HG03520 (cell line): ENCODE data around the gene NSMCE4A.
"Not testable (repeated sequence)": the region's sequence is repeated elsewhere in the genome, so short reads cannot be mapped to it uniquely, and the experiment has no call there.

ENCODE experiments used
- ATAC-seq: cut with Tn5 transposase; IDR thresholded peaks from one replicate; pipeline ENCODE4 v1.9.1; 2021; ENCODE audit warnings: mild to moderate bottlenecking, moderate library complexity; ENCODE audit not compliant: unreplicated experiment

Gene NSMCE4A

DNA sequence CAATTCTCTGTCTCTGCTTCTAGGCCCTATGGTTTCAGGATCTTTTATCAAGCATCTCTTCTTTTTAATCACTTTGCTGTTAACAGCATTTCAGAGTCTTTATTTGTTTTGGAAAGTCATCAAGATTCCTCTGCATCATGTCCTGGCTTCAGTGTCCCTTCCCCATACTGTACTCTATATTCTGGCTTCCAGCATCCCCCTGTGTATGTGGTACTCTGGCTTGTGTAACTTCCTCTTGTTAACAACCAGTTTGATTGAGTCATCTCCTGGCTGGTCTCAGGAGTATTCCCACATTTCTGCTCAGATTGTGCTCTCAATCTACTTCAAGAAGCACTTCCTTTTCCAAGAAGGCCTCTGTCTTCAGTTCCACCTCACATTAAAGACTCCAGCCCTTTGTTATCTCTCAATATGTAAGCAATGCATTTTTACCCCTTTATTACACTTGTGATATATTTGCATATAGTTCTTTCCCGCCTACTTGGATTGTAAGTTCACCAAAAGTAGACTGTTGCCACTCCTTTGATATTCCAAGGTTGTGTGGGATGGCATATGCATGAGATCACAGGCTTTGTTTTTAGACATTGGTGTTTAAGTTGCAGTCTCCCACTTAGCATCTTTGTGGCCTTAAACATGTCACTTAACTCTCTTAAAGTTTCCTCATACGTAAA, 32.1 kb downstream of the NSMCE4A start:
- ATAC-seq = no peak

DNA sequence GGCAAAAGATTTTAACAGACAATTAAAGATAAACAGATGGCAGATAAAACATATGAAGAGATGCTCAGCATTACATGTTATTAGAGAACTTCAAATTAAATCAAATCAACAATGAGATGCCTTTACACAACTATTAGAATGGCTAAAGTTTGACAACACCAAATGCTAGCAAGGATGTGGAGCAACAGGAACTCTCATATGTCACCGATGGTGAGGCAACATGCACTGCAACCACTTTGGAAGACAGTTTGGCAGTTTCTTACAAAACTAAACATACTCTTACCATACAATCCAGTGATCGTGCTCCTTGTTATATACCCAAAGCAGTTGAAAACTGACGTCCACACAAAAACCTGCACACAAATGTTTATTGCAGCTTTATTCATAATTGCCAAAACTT, 33.5 kb downstream of the NSMCE4A start:
- no peak for ATAC-seq

DNA sequence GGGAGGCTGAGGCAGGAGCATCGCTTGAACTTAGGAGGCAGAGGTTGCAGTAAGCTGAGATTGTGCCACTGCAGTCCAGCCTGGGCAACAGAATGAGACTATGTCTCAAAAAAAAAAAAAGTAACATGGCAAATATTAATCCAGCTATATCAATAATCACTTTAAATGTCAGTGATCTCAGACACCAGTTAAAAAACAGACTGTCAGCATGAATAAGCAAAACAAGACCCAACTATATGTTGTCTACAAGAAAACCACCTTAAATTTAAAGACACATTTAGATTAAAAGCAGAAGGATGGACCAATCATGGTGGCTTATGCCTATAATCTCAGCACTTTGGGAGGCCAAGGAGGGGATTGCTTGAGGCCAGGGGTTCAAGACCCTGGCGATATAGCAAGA, 38.7 kb downstream of the NSMCE4A start:
- ATAC-seq = no peak

DNA sequence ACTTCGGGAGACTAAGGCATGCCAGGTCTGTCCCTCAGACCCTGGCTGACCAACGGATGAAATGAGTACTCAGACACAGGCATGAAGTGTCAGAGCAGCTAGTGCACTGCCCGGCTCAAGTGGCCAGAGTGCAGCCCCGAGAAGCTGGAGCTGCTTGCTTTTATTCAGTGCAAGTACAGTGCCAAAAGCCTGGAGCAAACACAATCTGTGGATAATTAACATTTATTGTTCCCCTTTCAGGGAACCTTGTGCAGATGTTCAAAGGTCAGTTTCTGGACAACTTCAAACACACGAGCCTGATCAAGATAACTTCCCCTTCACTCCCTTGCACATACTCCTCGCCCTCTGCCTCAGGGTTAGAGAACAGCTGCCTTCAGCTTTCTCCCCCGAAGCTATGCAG, 39.3 kb downstream of the NSMCE4A start:
- ATAC-seq = no peak

DNA sequence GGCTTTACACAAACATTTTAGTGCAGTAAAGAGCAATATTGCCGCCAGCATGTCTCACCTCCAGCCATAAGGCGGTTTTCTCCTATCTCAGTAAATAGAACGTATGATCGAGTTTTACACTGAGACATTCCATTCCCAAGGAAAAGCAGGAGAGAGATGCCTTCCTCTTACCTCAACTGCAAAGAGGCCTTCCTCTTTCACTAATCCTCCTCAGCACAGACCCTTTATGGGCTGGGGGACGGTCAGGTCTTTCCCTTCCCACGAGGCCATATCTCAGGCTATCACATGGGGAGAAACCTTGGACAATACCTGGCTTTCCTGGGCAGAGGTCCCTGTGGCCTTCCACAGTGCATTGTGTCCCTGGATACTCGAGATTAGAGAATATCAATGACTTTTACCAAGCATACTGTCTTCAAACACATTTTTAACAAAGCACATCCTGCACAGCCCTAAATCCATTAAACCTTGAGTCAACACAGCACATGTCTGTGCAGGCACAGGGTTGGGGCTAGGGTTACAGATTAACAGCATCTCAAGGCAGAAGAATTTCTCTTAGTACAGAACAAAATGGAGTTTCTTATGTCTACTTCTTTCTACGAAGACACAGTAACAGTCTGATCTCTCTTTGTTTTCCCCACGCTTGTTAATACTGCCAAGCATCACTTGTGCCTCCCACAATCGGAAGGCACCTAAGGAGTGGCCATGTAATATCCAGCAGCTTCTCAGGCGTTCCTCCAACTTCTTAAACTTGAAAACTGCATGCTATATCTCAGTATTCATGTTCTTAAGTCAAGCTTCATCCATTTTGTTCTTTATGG, 44.5 kb downstream of the NSMCE4A start:
- ATAC-seq = not testable (repeated sequence)

DNA sequence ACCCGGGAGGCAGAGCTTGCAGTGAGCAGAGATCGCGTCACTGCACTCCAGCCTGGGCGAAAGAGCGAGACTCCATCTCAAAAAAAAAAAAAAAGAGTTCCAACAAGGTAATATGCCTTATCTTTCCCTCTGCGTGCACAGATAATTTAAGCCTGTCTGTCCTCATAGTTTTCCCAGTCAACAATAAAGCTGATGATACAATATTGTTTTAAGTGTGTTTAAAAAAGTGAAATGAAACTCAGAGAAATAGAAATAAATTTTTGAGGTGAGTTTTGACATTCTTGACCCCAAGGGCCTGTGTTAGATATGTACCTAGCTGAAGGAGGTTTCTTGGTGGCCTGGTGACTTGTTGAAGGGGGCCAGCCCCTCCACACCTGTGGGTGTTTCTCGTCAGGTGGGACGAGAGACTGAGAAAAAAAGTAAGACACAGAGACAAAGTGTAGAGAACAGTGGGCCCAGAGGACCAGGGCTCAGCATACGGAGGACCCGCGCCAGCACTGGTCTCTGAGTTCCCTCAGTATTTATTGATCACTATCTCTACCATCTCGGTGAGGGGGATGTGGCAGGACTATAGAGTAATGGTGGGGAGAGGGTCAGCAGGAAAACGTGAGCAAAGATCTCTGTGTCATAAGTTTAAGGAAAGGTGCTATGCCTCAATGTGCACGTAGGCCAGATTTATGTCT, 45.3 kb downstream of the NSMCE4A start:
- ATAC-seq = not testable (repeated sequence)

DNA sequence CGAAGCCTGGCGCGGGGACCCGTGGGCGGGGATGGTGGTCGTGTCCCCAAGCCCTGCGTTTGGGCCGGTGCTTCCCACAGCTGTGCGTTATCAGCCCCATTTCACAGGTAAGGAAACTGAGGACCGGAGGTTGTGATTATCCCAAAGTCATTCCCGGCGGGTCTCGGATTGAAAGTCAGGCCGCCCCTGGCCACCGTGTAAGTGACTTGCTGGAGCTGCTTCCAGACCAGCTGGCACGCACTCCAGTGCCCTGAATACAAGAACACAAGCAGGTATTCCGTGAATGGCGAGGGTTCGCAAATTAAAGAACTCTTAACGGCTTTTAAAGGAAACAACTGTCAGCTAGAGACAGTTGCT, 46.5 kb downstream of the NSMCE4A start:
- peak; percentile 12 for ATAC-seq

DNA sequence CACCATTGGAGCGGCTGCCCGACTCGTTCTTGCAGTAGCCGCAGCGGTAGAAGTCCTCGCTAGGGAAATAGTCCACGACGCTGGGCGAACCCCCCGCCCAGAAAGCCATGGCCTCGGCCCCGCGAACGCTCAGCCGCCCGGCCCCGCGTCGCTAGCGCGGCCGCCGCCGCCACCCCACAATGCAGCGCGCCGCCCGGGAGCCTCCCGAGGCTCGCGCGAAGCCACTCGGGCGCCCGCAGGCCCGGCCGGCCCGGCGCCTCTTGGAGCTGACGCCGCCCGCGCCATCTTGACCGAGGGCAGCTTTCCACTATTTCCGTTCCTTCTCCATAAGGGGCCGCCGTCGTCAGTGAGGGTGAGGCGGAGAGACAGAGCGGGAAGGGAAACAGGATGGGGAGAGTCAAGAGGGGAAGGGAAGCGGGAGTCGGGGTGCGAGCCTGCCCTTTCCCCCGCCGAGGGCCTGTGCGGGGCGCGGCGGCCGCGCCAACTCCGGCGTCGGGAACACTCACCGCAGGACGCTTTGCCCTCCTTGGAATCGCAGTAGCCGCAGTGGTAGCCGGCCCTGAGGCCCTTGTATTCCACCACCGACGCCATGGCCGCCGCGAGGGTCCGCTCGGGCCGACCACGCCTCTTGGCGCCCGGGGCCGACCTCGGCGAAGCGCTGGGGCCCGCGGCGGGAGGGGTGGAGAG, 47.0 kb downstream of the NSMCE4A start, which contains the start of gene ATE1:
Gene ATE1, minus strand, starts transcription at position 191 of the 687 bp plus-strand sequence. Its CDS starts 82 bp downstream, at position 109.
- peak; percentile 80 for ATAC-seq

DNA sequence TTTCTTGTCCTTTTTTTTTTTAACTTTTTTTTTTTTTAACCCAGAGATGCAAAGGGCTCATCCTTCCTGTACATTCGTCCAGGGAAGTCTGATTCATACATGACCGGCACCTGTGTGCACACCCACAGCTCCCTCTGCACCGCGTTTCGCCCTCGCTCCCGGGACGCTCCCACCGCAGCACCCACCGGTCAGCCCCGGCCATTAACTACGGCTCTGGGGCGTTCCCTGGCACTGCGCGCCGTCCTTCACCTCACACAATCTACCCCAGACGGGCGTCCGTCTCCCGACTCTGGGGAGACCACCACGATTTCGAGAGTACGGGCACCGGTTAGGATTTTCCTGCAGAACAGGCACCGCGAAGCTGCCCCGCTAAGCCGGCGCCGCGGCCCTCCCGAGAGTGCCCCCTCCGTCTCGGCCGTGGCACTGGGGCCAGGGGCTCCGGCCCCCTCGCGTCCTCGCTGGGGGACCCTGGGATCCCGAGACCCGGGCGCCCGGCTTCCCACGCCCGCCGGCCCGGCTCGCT, 47.6 kb downstream of the NSMCE4A start:
- peak; percentile 42 for ATAC-seq

DNA sequence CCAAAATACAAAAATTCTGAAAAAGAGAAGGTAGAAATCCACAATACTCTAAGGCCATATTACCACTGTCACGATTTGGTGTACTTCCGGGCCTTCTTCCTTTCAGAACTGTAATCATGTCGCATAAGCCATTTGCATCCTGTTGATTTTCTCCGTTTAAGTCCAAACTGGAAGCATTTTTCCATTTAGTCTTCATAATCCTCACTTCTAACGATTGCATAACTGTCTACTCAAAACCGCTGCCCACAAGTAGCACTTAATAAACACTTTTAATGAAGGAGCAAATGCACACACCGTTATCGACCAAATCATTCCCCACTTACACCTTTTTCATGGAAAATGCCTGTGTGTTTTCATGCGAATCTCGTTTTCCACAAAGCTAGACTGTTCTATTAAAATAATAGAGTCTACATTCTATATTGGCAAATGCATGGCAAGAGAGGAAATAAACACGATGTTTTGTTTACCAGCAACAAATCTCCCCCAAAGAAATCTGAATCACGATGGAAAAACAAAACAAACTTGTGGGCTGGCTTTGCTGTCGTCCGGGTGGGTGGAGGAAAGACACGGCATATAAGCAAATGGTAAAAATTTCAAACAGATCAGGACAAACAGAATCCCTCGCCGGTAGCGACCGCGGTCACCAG, 48.2 kb downstream of the NSMCE4A start:
- peak; percentile 0 for ATAC-seq

DNA sequence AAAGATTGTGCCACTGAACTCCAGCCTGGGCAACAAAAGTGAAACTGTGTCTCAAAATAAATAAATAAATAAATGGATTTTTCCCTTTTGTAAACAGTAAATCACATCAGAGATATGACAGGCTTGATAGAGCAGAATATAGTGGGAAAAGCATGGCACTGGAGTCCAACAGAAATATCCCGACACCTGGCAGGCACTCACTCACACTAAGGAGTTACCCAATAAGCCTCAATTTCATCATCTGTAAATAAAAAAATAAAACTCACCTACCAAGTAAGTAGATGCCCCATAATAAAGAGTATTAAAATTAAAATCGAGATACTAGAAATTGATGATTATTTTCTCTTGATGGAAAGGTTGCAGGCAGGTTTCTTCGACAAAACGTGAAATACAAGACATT, 48.9 kb downstream of the NSMCE4A start:
- no peak for ATAC-seq

DNA sequence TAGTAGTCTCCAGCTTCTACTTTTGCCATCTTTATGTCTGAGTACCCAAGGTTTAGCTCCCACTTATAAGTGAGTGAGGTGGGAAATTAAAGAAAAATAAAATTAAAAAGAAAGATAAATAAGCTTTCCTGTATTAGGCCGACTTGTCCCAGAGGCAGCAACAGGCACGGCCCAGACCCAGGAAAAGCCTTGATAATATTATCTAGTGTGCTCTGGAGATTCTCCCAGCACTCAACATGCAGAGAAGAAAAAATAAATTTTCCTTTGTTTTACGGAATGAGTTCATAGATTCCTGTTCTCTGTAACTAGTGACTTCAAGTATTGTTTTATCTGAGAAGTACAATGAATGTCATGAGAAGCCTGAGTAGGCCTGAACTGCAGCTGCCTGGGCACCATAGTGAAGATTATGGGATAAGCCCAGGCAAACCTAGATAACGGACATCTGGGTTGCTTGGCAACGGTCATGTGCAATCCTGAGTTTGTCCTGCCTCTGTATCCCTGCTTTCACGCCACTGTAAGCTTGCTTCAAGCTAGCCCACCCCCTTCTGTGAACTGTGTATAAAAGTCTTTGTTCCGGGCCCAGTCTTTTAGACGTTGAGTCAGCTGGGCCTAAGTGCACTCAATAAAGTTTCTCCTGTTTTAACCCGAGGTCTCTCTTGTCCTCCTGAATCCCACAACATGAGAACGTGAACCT, 53.6 kb downstream of the NSMCE4A start:
- ATAC-seq = no peak

DNA sequence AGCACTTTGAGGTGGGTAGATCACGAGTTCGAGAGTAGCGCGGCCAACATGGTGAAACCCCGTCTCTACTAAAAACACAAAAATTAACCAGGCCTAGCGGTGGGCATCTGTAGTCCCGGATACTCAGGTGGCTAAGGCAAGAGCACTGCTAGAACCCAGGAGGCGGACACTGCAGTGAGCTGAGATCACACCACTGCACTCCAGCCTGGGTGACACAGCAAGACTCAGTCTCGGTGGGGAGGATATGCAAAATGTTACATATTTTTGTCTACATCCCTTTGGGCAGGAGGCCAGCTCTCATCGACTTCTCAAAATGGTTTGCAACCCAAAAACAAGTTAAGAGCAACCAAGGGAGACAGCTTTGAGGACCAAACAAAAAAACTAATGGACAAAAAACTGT, 55.4 kb downstream of the NSMCE4A start:
- ATAC-seq = no peak

DNA sequence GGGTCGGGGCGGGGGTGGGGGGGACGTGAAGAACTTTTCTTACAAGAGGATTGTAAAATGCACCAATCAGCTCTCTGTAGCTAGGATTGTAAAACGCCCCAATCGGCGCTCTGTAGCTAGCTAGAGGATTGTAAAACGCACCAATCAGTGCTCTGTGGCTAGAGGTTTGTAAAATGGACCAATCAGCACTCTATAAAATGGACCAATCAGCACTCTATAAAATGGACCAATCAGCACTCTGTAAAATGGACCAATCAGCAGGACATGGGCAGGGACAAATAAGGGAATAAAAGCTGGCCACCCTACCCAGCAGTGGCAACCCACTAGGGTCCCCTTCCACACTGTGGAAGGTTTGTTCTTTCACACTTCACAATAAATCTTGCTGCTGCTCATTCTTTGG, 56.2 kb downstream of the NSMCE4A start:
- ATAC-seq = not testable (repeated sequence)

DNA sequence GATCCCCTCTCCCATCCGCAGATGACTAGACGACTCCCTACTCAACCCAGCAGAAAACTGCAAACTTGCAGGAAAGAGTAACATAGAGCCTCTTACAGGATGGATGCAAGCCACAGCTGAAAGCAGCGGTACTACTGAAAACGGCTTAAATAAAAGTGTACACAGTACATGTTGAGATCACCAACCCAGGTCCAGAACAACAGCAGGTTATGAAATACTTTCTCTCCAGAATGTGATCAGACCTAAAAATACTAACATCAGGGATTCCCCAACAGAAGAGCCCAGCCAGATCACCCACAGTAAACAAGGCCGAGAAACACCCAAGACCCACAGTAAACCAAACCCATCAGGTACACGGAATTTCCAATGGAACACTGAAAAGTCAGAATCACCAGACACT, 60.4 kb downstream of the NSMCE4A start:
- ATAC-seq = no peak

DNA sequence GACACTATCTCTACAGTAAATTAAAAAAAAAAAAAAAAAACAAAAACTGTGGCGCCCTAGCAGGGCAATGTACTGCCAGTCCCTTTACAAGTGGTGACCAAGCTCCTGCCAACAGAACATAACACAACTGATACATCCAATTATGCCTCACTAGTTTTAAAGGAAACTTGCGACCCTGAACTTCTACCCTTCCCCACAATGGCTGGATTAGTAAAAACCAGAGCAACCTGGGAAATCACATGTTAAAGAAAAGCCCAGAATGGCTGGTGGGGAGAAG, 63.7 kb downstream of the NSMCE4A start:
- ATAC-seq = no peak

DNA sequence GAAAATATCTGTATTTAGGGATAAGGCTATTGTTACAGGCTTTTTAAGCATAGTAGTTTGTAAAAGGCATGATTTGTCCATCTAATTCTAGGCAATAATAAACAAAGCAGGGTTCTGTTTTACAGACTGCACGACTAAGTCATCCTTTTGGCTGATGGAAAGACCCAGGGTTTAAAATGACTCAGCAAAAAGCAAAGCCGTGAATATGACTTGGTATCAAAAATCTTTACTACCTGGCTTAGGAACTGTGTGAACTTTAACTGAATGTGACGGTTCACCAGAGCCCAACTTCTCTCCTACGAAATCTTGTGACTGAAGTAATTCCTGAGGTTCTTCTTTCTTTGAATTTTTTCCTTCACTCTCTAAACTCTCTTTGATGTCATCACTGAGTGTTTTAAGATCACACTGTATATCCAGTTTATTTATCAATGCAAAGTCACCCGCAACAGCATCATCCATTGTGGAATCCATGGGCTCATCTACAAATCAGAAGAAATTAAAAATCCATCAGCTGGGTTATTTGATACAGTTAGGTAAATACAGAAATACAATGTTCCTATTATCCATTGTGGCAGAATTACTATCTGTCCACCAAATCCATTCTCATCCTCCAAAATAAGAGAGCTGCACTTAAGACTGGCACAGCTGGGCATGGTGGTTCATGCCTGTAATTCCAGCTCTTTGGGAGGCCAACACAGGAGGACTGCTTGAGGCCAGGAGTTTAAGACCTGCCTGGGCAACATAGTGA, 64.2 kb downstream of the NSMCE4A start:
- no peak for ATAC-seq
